SH-SY5Y (cell line): Measurements from ENCODE around the gene CYBA.

Source experiments
- GATA2 ChIP-seq: IDR thresholded peaks from 2 replicates; pipeline ENCODE4 v1.6.1; 2011; ENCODE audit warnings: mild to moderate bottlenecking, low read depth, low read length
- GATA3 ChIP-seq: IDR thresholded peaks from 2 replicates; pipeline ENCODE4 v1.6.1; 2011; ENCODE audit warnings: low read depth, mild to moderate bottlenecking, low read length, moderate library complexity

The CYBA gene

GRCh38 chr16:88626646-88627045, 24.2 kb downstream of the CYBA start:
- no peak for TF ChIP-seq GATA3
- TF ChIP-seq GATA2 = no peak

GRCh38 chr16:88624977-88625576, 25.8 kb downstream of the CYBA start:
- TF ChIP-seq GATA3 = no peak
- no peak for TF ChIP-seq GATA2

- no peak for TF ChIP-seq GATA2
- TF ChIP-seq GATA3 = no peak
These were observed 26.4 kb downstream of the CYBA start for GRCh38 chr16:88624481-88624880.

- TF ChIP-seq GATA2 = no peak
- TF ChIP-seq GATA3 = no peak
These were observed 27.0 kb downstream of the CYBA start for GRCh38 chr16:88623858-88624257.

- no peak for TF ChIP-seq GATA3
- TF ChIP-seq GATA2 = no peak
These were observed 28.0 kb downstream of the CYBA start for GRCh38 chr16:88622866-88623265.

- TF ChIP-seq GATA2 (no peak), GATA3 (no peak)
These were observed 28.7 kb downstream of the CYBA start for GRCh38 chr16:88622125-88622524.

GRCh38 chr16:88619859-88620815, 30.7 kb downstream of the CYBA start:
- TF ChIP-seq GATA2 (no peak), GATA3 (no peak)

GRCh38 chr16:88618956-88619667, 31.7 kb downstream of the CYBA start:
- TF ChIP-seq GATA2 = no peak
- no peak for TF ChIP-seq GATA3

GRCh38 chr16:88618182-88618955, 32.5 kb downstream of the CYBA start:
- TF ChIP-seq GATA3 (no peak), GATA2 (no peak)

GRCh38 chr16:88617268-88618031, 33.4 kb downstream of the CYBA start:
- TF ChIP-seq GATA2 (no peak), GATA3 (no peak)

GRCh38 chr16:88616736-88617135, 34.1 kb downstream of the CYBA start:
- TF ChIP-seq GATA3 (no peak), GATA2 (no peak)

- TF ChIP-seq GATA2 (no peak), GATA3 (no peak)
These were observed 34.5 kb downstream of the CYBA start for GRCh38 chr16:88616320-88616719.
